RCC 7860 (cell line): ENCODE data around the gene CCL8.
A peak's percentile ranks its signal among the peaks of the same experiment; 100 is the strongest.

Experiments used
- DNase-seq: peaks from one replicate; pipeline ENCODE4 v3.0.0-alpha.2; 2015; ENCODE audit warnings: low spot score
- FAIRE-seq: peaks from 2 replicates; lab custom pipeline; 2012; peaks lifted over from hg19 to GRCh38; lab: Jason Lieb, UNC

Gene CCL8

GRCh38 chr17:34319039-34319483 is at the start of gene CCL8:
CCL8 (plus strand) TSS chr17:34319435; CDS start chr17:34319502, 67 bp downstream.
- no peak for DNase-seq
- no peak for FAIRE-seq

DNA sequence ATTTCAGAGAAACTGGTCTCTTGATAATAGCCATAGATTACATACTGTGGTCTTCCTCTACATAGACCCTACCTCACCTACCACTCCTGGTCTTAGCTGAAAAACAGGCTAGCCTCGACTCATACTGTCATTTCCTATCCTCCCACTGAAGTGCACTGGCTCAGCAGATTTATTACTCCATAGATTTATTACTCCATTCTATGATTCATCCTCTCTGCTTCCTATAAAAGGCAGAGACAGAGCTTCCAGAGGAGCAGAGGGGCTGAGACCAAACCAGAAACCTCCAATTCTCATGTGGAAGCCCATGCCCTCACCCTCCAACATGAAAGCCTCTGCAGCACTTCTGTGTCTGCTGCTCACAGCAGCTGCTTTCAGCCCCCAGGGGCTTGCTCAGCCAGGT is 49.3 kb upstream of the CCL8 start, which contains the start of gene CCL7:
Gene CCL7 (plus strand): TSS at position 253 of the 400 bp plus-strand sequence. CDS start 70 bp downstream, at position 323.
- FAIRE-seq (no peak), DNase-seq (peak; percentile 21)

- DNase-seq (no peak), FAIRE-seq (no peak)
Measured at GRCh38 chr17:34275881-34276280, 43.4 kb upstream of the CCL8 start.

DNA sequence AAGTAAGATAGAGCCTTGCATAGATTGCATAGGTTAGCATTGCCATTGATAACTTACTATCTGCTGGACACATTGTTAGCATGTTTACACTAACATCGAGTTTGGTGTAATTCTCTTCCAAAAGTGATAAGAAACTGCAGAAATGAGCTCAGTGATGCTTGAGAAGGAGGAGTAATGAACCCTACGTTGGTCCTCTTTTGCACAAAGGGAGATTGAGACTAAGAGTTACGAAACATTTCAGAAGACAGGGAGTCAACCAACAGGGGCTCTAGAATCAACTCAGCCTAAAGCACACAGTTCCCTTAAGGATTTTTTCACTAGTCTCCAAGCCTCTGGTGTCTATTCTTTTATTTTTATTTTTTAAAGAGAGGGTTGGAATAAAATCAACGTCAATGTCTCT is 42.4 kb upstream of the CCL8 start:
- DNase-seq (no peak), FAIRE-seq (no peak)

- DNase-seq (no peak), FAIRE-seq (no peak)
Measured at GRCh38 chr17:34283571-34283970, 35.7 kb upstream of the CCL8 start.

DNA sequence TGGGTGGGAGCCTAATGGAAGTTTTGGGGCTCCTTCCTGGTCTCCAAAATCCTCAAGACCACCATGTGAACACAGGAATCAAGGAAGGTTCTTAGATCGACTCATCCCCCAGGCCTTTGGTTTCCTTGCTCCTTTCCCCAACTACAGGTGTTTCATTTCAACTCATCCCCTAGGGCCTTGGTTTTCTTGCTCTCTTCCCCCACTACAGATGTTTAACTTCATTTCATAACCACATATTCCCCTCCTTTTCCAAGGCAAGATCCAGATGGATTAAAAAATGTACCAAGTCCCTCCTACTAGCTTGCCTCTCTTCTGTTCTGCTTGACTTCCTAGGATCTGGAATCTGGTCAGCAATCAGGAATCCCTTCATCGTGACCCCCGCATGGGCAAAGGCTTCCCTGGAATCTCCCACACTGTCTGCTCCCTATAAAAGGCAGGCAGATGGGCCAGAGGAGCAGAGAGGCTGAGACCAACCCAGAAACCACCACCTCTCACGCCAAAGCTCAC is 33.9 kb upstream of the CCL8 start, which contains the start of gene CCL11:
Gene CCL11 (plus strand): TSS at position 457 of the 507 bp plus-strand sequence. CDS start 67 bp downstream, outside the sequence.
- FAIRE-seq: no peak
- DNase-seq: no peak

DNA sequence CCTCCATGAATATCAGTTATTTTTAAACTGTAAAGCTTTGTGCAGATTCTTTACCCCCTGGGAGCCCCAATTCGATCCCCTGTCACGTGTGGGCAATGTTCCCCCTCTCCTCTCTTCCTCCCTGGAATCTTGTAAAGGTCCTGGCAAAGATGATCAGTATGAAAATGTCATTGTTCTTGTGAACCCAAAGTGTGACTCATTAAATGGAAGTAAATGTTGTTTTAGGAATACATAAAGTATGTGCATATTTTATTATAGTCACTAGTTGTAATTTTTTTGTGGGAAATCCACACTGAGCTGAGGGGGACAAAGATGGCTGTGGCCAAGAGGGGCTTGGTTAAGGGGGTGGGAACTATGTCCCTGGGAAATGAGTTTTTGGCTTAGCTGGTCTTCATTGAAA is 31.4 kb upstream of the CCL8 start:
- no peak for FAIRE-seq

GRCh38 chr17:34290586-34290985 is 28.6 kb upstream of the CCL8 start:
- no peak for FAIRE-seq
- DNase-seq: no peak

More for the DNA sequence above, 31.4 kb upstream of the CCL8 start:
- no peak for DNase-seq

DNA sequence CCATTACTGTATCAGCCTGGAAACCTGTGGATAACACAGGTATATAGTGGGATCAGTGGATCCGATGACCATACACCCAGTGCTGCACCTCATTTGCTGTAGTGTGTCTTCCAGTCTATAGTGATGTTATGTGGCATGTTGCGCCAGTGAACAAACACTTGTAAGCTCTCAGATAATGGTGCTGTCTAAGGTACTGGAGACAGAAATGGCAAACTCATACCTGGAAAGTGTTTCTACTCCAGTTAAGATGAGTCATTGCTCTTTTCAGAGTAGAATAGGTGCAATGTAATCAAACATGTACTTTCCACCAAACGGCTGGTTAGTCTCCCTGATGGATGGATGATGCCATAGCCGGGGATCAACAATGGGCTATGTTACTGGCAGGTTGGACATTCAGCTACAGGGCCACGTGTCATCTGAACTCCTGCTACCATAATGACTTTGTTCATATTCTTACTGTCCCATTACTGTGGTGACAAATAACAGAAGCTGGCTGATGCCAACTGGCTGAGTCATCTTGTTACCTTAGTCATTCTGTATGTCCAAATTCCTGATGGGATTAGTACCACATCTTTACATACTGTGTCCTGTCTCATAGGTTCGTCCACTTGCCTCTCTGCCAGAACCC is 27.4 kb upstream of the CCL8 start:
- FAIRE-seq: no peak
- DNase-seq: peak; percentile 85

DNA sequence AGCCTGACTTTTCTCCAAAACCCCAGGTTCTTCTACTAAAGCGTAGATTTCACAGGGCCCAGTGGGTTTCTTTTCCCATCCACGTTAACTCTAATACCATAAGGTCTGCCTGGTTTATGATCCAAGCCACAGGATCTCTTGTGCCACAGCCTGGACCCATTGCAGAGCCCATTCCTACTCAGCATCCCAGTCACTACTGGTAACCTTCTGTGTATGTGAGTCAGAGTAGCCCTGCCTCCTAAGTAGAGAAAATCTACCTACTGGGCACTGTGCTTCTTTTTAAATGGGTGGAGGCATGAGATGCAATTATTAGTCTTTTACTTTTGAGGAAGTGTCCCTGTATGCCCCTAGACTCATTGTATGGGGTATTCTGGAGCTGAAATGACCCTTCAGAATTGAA is 20.2 kb upstream of the CCL8 start:
- DNase-seq: no peak
- FAIRE-seq: no peak

DNA sequence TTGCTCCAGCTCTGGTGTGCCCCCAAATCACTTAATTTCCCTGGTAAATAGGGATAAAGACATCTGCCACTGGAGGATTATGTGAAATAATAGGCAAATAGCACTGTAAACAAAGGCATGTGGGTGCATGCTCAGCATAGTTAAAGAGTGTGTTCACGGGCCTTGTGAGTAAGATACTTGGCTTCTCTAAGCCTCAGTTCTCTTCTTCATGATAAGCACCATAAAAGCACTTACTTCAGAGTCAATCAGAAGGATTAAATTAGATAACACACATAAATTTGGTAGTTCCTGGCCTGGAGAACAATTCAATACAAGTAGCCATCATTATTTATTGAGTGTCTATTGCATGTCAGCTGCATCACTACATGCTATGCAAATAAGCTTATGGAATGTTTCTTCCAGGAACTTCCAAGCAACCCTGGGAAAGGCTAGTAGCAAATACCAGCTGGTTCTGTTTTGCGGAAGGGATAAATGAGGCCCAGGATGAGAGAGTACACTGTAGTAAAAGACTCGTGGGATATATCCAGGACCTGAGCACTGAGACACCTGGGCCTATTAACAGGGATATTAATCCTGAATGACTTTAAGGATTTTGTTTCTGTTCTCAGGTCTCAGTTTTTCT is 19.2 kb upstream of the CCL8 start:
- no peak for DNase-seq
- no peak for FAIRE-seq

DNA sequence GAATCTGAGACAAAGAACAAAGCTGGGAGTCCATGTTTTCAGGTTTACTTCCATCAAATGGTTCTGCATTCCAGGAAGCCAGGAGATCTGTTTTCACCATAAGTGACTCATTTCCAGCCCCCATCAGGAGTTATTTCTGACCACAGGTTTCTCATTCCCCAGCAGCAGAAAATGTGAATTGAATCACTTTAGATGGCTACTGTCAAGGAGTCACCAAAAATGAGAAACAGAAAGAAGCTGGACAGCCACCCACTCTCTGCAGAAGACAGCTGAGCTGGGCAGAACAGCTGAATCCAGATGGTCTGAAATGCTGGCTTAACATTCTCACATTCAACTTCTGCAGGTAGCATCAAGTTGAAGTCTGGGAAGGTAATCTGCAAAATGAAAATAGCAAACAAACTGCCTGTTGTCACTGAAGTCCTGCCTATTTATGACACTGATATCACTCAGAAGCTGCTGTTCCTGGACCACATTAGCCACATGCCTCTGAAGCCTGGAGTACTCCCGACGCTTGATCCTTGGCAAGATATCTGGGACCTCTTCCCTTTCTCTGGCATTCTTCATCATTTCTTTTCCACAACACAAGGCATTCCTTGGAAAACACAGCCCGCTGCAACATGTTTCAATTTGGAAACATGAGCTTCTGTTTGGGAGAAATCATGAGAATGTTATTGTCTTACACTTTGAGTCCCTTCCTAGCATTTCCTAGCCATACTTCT is 18.4 kb upstream of the CCL8 start:
- DNase-seq (peak; percentile 49), FAIRE-seq (peak; percentile 54)

- DNase-seq: no peak
- no peak for FAIRE-seq
Measured at GRCh38 chr17:34301986-34302385, 17.2 kb upstream of the CCL8 start.

DNA sequence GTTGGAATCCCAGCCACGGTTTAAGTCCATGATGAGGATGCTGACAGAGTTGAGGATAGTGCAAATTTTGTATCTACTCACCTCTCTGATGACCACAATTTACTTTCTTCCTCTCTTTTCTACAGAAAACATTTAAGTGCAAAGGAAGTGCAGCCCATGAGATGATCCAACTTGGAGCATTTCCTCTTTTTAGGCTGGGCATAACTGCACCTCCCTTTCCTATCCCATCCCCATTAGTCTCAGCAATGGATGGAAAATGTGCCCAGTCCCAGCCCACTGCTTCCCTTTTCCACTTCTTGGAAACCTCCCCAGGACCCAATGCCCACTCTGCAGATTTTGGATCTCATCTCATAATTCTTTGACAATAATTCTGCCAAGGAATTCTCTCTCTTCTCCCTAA is 16.6 kb upstream of the CCL8 start:
- DNase-seq (no peak), FAIRE-seq (no peak)

DNA sequence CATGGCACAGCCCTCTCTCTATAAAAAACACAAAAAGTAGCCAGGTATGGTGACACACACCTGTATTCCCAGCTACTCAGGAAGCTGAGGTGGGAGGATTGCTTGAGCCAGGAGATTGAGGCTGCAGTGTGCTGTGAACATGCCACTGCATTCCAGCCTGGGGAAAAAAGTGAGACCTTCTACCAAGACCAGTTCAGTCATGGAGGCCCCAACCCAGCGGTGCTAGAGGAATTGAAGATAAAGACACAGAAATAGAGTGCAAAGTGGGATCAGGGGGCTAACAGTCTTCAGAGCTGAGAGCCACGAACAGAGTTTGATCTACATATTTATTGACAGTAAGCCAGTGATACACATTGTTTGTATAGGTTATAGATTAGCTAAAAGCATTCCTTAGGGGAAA is 15.6 kb upstream of the CCL8 start:
- DNase-seq (no peak), FAIRE-seq (no peak)

DNA sequence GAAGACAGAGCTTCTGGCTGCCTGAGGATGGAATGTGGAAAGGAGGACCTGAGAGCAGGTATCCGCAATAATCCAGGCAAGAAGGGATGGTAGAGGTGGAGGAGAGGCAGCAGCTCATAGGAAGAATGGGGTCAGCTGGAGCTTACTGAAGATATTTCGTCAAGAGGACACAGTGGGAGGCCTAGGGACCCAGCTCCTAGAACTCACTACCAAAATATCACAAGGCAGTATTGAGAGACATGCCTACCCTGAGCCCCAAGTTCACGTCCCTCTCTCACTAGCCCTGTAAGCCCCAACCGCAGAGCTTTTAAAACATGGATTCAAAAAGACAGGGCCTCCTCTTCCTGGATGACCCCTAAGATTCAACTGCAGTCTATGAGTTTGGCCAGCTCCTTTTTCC is 14.2 kb upstream of the CCL8 start:
- DNase-seq (no peak), FAIRE-seq (no peak)

DNA sequence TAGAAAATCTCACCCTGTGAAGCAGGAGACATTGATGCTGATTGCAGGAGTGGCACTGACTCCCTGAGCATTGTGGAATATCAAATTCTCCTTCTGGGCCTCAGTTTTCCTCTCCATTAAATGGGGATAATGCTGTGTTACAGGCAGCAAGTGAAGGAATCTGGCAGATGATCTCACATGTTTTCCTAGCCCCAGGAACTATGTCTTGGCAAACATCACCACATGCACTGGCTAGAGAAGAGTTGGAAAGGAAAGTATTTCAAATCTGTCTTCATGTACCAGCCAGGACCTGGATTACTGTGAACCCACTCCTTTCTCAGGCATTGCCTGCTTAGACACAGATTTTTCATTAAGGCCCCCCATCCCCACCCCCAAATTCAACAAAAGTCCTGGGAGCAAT is 13.6 kb upstream of the CCL8 start:
- no peak for FAIRE-seq

GRCh38 chr17:34306466-34306865 is 12.8 kb upstream of the CCL8 start:
- FAIRE-seq: no peak
- peak; percentile 51 for DNase-seq

More for the DNA sequence above, 13.6 kb upstream of the CCL8 start:
- DNase-seq: no peak

DNA sequence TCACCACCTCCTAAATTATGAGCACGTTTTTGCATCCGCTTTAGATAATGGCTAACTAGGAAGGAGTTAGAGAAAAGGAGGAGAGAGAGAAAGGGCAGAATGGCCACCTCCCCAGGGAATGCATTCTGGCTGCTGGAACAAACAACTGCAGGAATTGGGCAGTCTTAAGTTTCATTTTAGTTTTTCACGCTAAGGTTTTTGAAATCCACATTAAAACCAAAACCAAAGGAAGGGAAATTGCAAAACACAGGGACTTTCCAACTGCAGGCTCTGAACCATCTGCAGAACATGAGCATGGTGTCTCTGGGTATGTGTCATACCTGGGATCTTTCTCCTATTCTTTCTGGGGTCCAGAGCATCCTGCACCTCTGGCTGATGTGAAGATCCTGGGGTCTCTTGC is 12.1 kb upstream of the CCL8 start:
- DNase-seq (no peak), FAIRE-seq (no peak)

GRCh38 chr17:34308371-34308770 is 10.9 kb upstream of the CCL8 start:
- no peak for DNase-seq
- FAIRE-seq: no peak

DNA sequence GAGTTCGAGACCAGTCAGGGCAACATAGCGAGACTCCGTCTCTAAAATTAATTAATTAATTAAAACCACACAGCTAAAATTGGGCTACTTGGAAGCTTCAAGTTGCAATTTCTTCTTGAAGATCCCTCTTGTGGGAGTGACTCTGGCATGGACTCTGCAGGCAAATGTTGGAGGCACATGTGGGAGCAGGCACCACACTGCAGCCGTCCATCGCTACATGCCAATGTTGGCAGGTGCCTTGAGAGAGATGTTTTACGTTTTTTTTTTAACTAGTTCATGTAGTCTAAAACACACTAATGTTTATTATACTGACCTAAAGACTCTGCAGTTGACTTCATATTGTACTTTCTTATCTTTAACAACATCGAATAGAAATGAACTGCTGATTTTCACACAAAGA is 7.9 kb upstream of the CCL8 start:
- DNase-seq (no peak), FAIRE-seq (no peak)

DNA sequence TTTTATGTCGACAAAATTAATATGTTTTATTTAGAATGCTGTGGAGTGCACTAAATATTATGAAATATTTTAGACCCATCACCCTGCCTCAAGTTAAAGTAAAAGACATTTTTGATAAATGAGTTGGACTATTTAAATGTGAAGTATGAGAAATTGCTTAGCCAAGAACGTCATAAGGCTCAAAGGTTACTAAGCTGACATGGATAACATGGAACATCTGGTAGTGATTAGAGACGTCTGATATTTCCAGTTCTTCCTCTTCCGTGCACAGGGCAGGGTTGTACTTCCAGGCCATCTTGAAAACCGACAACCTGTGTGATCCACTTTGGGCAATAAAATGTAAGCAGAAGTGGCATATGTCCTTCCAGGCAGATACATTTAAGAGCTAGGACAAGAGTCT is 7.2 kb upstream of the CCL8 start:
- DNase-seq: no peak
- FAIRE-seq: no peak
